ENCODE measurements around the gene ATP2B2. TPM values are rescaled to one million over a fixed set of nuclear protein-coding genes. Genes with fewer than 3 reads are reported as not detected.

ATP2B2 gene
- total RNA-seq, 4 donors from 2014 or later, result 0.31 to 2.9 (median 1.8) TPM

- in situ Hi-C loops (cut with MboI; ENCODE audit: low sequenced_read_pairs in 4 of 4), result no loop called here
- no peak overlapping the region for H3K4me3 ChIP-seq
- H3K4me1 ChIP-seq, result peaks cover 0 to 4% of the 10 kb centered on the region in 2 donors
- H3K9me3 ChIP-seq, result no peaks in the 10 kb centered on the region
- H3K27me3 ChIP-seq, result no peaks in the 10 kb centered on the region
- intact Hi-C loops (cut with DNase I; ENCODE audit: low total_unique reads), result loop anchor here (10.0 kb wide), 1 partner anchor 283 kb away; no protein-coding TSS in a partner anchor
- ATAC-seq (no peak), DNase-seq (no peak)
- H3K36me3 ChIP-seq, result no peaks in the 10 kb centered on the region
- no peak overlapping the region for H3K27ac ChIP-seq
- TF ChIP-seq CTCF (IDR thresholded peaks at IDR 0.05 in 4 of 5, conservative IDR thresholded peaks at IDR 0.05 in 1 of 5), result no peak
- TF ChIP-seq POLR2A (IDR thresholded peaks at IDR 0.05), result no peak
Measured at GRCh38 chr3:10411598-10412332, 93.6 kb downstream of the ATP2B2 start.

GRCh38 chr3:10410383-10411002 is 94.9 kb downstream of the ATP2B2 start:
- ATAC-seq, result no peak
- Histone ChIP-seq H3K27ac (no peak overlapping the region), H3K27me3 (no peaks in the 10 kb centered on the region), H3K4me3 (no peak overlapping the region), H3K4me1 (peaks cover 0 to 4% of the 10 kb centered on the region in 2 donors), H3K9me3 (no peaks in the 10 kb centered on the region), H3K36me3 (no peaks in the 10 kb centered on the region)
- in situ Hi-C loops (cut with MboI; ENCODE audit: low sequenced_read_pairs in 4 of 4) (no loop called here), intact Hi-C loops (cut with DNase I; ENCODE audit: low total_unique reads) (loop anchor here (10.0 kb wide), 1 partner anchor 284 kb away; no protein-coding TSS in a partner anchor)
- DNase-seq, result no peak
- TF ChIP-seq CTCF (IDR thresholded peaks at IDR 0.05 in 4 of 5, conservative IDR thresholded peaks at IDR 0.05 in 1 of 5), result no peak
- no peak for TF ChIP-seq POLR2A (IDR thresholded peaks at IDR 0.05)

GRCh38 chr3:10408680-10409079 is 96.7 kb downstream of the ATP2B2 start:
- no peaks in the 10 kb centered on the region for H3K9me3 ChIP-seq
- H3K4me3 ChIP-seq, result no peak overlapping the region
- DNase-seq, result peak in 1 of 2 donors; percentile 29
- peak overlapping the region; percentile 20 to 61 (median 34) for H3K27ac ChIP-seq
- no peaks in the 10 kb centered on the region for H3K36me3 ChIP-seq
- in situ Hi-C loops (cut with MboI; ENCODE audit: low sequenced_read_pairs in 4 of 4) (no loop called here), intact Hi-C loops (cut with DNase I; ENCODE audit: low total_unique reads) (no loop called here)
- TF ChIP-seq CTCF (IDR thresholded peaks at IDR 0.05 in 4 of 5, conservative IDR thresholded peaks at IDR 0.05 in 1 of 5), result no peak
- no peak for TF ChIP-seq POLR2A (IDR thresholded peaks at IDR 0.05)
- peak; percentile 74 to 90 for ATAC-seq
- peaks cover 0 to 4% of the 10 kb centered on the region in 2 donors for H3K4me1 ChIP-seq
- H3K27me3 ChIP-seq, result no peaks in the 10 kb centered on the region

- intact Hi-C loops (cut with DNase I; ENCODE audit: low total_unique reads) (no loop called here), in situ Hi-C loops (cut with MboI; ENCODE audit: low sequenced_read_pairs in 4 of 4) (no loop called here)
- TF ChIP-seq CTCF (IDR thresholded peaks at IDR 0.05 in 4 of 5, conservative IDR thresholded peaks at IDR 0.05 in 1 of 5), result no peak
- TF ChIP-seq POLR2A (IDR thresholded peaks at IDR 0.05), result no peak
- DNase-seq (no peak), ATAC-seq (no peak)
- H3K4me3 ChIP-seq, result no peak overlapping the region
- H3K9me3 ChIP-seq, result no peaks in the 10 kb centered on the region
- H3K4me1 ChIP-seq, result peaks cover 0 to 4% of the 10 kb centered on the region in 2 donors
- peak overlapping the region in 1 of 4 donors; percentile 61 for H3K27ac ChIP-seq
- no peaks in the 10 kb centered on the region for H3K36me3 ChIP-seq
- no peaks in the 10 kb centered on the region for H3K27me3 ChIP-seq
Measured at GRCh38 chr3:10407361-10407760, 98.0 kb downstream of the ATP2B2 start.
